ENCODE measurements around the gene SCD. TPM values are rescaled to one million over a fixed set of nuclear protein-coding genes. Genes with fewer than 3 reads are reported as not detected.

Gene SCD
- total RNA-seq, 2 experiments from 2014 or later, result 1.7 TPM

DNA sequence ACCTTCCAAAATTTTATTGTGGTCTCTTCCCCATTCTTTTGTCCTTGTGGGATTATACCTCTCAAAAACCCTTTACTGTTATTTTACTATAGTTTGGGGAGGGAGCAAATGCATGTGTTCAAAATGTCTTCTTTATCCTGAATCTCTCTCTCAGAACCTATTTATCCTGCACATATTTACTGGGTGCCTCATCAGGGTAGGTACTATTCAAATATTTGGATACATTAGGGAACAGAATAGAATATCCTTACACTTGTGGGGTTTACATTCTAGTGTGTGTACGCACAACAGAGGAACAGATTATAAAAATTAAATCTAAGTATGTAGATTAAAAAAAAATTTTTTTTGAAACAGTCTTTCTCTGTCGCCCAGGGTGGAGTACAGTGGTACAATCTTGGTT lies 48.6 kb downstream of the SCD start:
- H3K36me3 Mint-ChIP-seq (ENCODE audit: low read depth), result no peaks in the 10 kb centered on the region
- no peaks in the 10 kb centered on the region for H3K9me3 ChIP-seq (ENCODE audit: control insufficient read depth in 1 of 2, insufficient read depth in 1 of 2, low read length in 2 of 2)
- H3K4me1 ChIP-seq (ENCODE audit: insufficient read depth, low read length), result no peaks in the 10 kb centered on the region
- no peaks in the 10 kb centered on the region for H3K4me1 Mint-ChIP-seq (ENCODE audit: low read depth)
- H3K4me3 ChIP-seq (ENCODE audit: low read length), result no peak overlapping the region
- POLR2A ChIA-PET, result interaction anchor here (0.6 kb wide), 1 partner anchor 528 kb away, joined by 3 read pairs; no protein-coding TSS in a partner anchor
- intact Hi-C loops (cut with DNase I, micrococcal nuclease), result no loop called here
- no peaks in the 10 kb centered on the region for H3K36me3 ChIP-seq (ENCODE audit: insufficient read depth, low read length)
- no peak overlapping the region for H3K27ac ChIP-seq (ENCODE audit: low read depth in 1 of 2, low read length in 2 of 2)
- no peak for TF ChIP-seq CTCF (IDR thresholded peaks at IDR 0.05)
- H3K27me3 Mint-ChIP-seq, result no peaks in the 10 kb centered on the region
- H3K9me3 Mint-ChIP-seq, result no peaks in the 10 kb centered on the region
- H3K27ac Mint-ChIP-seq, result no peak overlapping the region
- no peak overlapping the region for H3K4me3 Mint-ChIP-seq
- ATAC-seq (ENCODE audit: poor library complexity), result no peak
- no peaks in the 10 kb centered on the region for H3K27me3 ChIP-seq (ENCODE audit: control insufficient read depth in 1 of 2, insufficient read depth in 2 of 2, low read length in 2 of 2)
- CTCF ChIA-PET, result interaction anchor here (1.3 kb wide), 1 partner anchor 93 kb away, joined by 3 read pairs; no protein-coding TSS in a partner anchor
- DNase-seq, result no peak

DNA sequence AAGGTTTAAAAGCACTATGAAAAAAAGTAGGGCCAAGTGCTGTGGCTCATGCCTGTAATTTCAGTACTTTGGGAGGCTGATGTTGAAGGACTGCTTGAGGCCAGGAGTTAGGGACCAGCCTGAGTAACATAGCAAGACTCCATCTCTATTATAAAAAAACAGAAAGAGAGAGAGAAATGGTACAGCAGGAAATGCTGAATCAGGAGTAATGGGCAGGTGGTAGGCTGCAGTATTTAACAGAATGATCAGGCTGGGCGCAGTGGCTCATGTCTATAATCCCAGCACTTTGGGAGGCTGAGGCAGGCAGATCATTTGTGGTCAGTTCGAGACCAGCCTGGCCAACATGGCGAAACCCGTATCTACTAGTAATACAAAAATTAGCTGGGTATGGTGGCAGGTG lies 49.6 kb downstream of the SCD start:
- Mint-ChIP-seq H3K9me3 (no peaks in the 10 kb centered on the region), H3K36me3 (ENCODE audit: low read depth) (no peaks in the 10 kb centered on the region), H3K27me3 (no peaks in the 10 kb centered on the region), H3K27ac (no peak overlapping the region), H3K4me3 (no peak overlapping the region), H3K4me1 (ENCODE audit: low read depth) (no peaks in the 10 kb centered on the region)
- intact Hi-C loops (cut with DNase I, micrococcal nuclease), result no loop called here
- DNase-seq (no peak), ATAC-seq (ENCODE audit: poor library complexity) (no peak)
- Histone ChIP-seq H3K27me3 (ENCODE audit: control insufficient read depth in 1 of 2, insufficient read depth in 2 of 2, low read length in 2 of 2) (no peaks in the 10 kb centered on the region), H3K9me3 (ENCODE audit: control insufficient read depth in 1 of 2, insufficient read depth in 1 of 2, low read length in 2 of 2) (no peaks in the 10 kb centered on the region), H3K4me1 (ENCODE audit: insufficient read depth, low read length) (no peaks in the 10 kb centered on the region), H3K4me3 (ENCODE audit: low read length) (no peak overlapping the region), H3K36me3 (ENCODE audit: insufficient read depth, low read length) (no peaks in the 10 kb centered on the region), H3K27ac (ENCODE audit: low read depth in 1 of 2, low read length in 2 of 2) (no peak overlapping the region)
- ChIA-PET POLR2A (interaction anchor here (0.6 kb wide), 1 partner anchor 527 kb away, joined by 3 read pairs; no protein-coding TSS in a partner anchor), CTCF (no interaction called here)
- no peak for TF ChIP-seq CTCF (IDR thresholded peaks at IDR 0.05)

GRCh38 chr10:100401631-100402328 lies 54.7 kb downstream of the SCD start:
- H3K27ac Mint-ChIP-seq, result no peak overlapping the region

More at GRCh38 chr10:100401631-100402328, 54.7 kb downstream of the SCD start:
- Mint-ChIP-seq H3K9me3 (no peaks in the 10 kb centered on the region), H3K36me3 (ENCODE audit: low read depth) (no peaks in the 10 kb centered on the region), H3K27me3 (no peaks in the 10 kb centered on the region), H3K4me1 (ENCODE audit: low read depth) (no peaks in the 10 kb centered on the region), H3K4me3 (no peak overlapping the region)
- H3K27me3 ChIP-seq (ENCODE audit: control insufficient read depth in 1 of 2, insufficient read depth in 2 of 2, low read length in 2 of 2), result no peaks in the 10 kb centered on the region
- ATAC-seq (ENCODE audit: poor library complexity), result no peak
- POLR2A ChIA-PET, result no interaction called here
- peaks cover 0 to 6% of the 10 kb centered on the region in 2 experiments for H3K9me3 ChIP-seq (ENCODE audit: control insufficient read depth in 1 of 2, insufficient read depth in 1 of 2, low read length in 2 of 2)
- no peaks in the 10 kb centered on the region for H3K4me1 ChIP-seq (ENCODE audit: insufficient read depth, low read length)
- H3K27ac ChIP-seq (ENCODE audit: low read depth in 1 of 2, low read length in 2 of 2), result no peak overlapping the region
- intact Hi-C loops (cut with DNase I, micrococcal nuclease), result no loop called here
- CTCF ChIA-PET, result no interaction called here
- no peaks in the 10 kb centered on the region for H3K36me3 ChIP-seq (ENCODE audit: insufficient read depth, low read length)
- no peak for DNase-seq
- no peak for TF ChIP-seq CTCF (IDR thresholded peaks at IDR 0.05)
- H3K4me3 ChIP-seq (ENCODE audit: low read length), result no peak overlapping the region
